Retinal pigment epithelial cell (primary cell): ENCODE results near the gene ZFTA.

ENCODE experiments used
- DNase-seq: peaks from one replicate; pipeline ENCODE4 v3.0.0-alpha.2; 2010; ENCODE audit warnings: low read depth
- H3K4me3 ChIP-seq: 2 replicates; pipeline ENCODE4 v1.5.1; 2011; ENCODE audit warnings: mild to moderate bottlenecking, low read length, control low read depth, moderate library complexity
- CTCF ChIP-seq: conservative IDR thresholded peaks from 2 replicates; pipeline ENCODE4 v1.5.1; 2011; ENCODE audit warnings: low read depth, low read length, control low read depth, inconsistent platforms

ZFTA gene

GRCh38 chr11:63768237-63769041 is at the start of gene ZFTA:
Gene ZFTA, minus strand, starts transcription at chr11:63768775. Its CDS starts 153 bp downstream, at chr11:63768622.
- peak; percentile 41 for TF ChIP-seq CTCF
- DNase-seq: no peak

GRCh38 chr11:63817758-63818498 is 49.4 kb upstream of the ZFTA start:
- no peak for TF ChIP-seq CTCF
- no peak for DNase-seq
- no peak overlapping the region for H3K4me3 ChIP-seq

More at GRCh38 chr11:63768237-63769041, at the start of gene ZFTA:
- peak within 1 kb of the TSS; percentile 78 for H3K4me3 ChIP-seq

DNA sequence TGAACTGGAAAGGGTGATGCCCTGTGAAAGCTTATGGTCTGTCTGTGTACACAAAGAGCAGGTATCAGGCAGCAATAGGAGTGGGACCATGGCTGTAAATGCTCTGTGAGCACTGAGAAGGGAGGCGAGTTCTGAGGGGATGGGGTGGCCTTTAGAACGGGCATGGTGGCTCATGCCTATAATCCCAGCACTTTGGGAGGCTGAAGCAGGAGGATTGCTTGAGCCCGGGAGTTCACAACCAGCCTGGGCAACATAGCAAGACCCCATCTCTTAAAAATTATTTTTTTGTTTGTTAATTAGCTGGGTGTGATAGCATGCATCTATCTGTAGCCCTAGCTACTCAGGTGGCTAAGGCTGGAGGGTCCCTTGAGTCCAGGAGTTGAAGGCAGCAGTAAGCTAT is 48.2 kb upstream of the ZFTA start:
- H3K4me3 ChIP-seq: no peak overlapping the region
- DNase-seq: no peak

DNA sequence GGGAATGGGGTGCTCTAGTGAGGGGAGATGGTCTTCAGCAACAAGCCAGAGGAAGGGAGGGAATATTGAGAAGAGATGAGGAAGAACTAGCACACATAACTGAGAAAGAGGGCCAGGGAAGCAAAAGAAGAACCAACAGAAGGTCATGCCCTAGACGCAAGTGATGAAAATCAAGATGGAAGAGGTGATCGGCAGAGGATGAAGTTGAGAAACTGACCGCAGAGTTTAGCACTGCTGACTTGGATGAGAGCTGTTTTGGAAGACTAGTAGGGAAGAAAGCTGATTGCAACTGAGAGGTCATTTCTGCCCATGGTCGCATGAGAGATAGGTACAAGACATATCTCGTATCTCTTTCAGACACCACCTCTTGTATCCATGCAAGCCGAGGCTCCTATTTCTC is 47.6 kb upstream of the ZFTA start:
- no peak overlapping the region for H3K4me3 ChIP-seq
- no peak for TF ChIP-seq CTCF
- no peak for DNase-seq

More for the DNA sequence above, 48.2 kb upstream of the ZFTA start:
- no peak for TF ChIP-seq CTCF

- DNase-seq: no peak
- no peak for TF ChIP-seq CTCF
- peak overlapping the region; percentile 88 for H3K4me3 ChIP-seq
Measured at GRCh38 chr11:63814383-63814736, 45.8 kb upstream of the ZFTA start.

DNA sequence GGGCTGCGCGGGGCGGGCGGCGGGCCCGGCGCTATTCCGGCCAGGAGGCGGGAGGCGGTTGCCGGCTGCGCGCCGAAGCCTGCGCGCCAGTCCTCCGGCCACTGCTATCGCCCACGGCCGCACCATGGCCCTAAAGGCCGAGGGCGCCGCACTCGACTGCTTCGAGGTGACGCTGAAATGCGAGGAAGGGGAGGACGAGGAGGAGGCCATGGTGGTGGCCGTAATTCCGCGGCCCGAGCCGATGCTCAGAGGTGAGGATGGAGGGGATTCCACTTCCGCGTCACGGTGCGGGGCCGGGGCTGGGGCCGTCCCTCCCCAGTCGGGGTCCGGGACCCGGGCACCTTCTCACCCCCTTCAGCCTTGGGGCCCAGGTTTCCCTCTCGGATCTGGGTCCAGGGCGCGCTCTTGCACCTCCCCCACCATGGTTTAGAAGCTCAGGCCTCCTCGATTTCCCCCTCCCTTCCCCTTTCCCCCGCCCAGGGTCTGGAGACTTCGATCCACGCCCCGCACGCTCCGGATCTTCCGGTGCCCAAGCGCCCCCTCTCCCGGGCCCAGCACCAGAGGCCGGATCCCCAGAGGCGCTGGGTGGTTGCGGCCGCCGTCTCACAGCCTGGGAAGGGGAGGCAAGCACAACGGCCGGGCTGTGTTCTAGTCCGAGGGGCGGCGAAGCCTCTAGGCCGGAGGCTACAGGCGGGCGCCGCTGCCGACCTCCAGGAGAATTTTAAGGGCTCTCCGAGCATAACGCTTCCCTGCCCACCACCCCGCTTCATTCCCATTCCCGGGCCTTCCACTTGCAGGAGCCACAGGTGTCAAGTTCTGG is 45.2 kb upstream of the ZFTA start:
- TF ChIP-seq CTCF: no peak
- H3K4me3 ChIP-seq: peak overlapping the region; percentile 88
- DNase-seq: no peak
